Subcutaneous adipose tissue (tissue), 4 donors: ENCODE data around the gene FAM167B. TPM values are rescaled to one million over a fixed set of nuclear protein-coding genes. Genes with fewer than 3 reads are reported as not detected.

Experiments used
- CTCF ChIP-seq: fragments of 450-650 bp; IDR thresholded peaks from one replicate; pipeline ENCODE4 v1.5.1; 2016; ENCODE audit warnings: low read depth, mild to moderate bottlenecking, control low read depth, antibody characterized with exemption, moderate library complexity
- total RNA-seq, 4 donors: library from RNA; depleted of rRNA; stranded (reverse); fragments of >200 nt; gene quantifications; one replicate each; pipeline ENCODE4 v1.1.0, GENCODE V29; 2016

The FAM167B gene
- total RNA-seq, 4 donors from 2014 or later = 0.85 to 5.5 (median 1.1) TPM

- no peak for TF ChIP-seq CTCF
Measured at GRCh38 chr1:32216566-32216965, 30.5 kb upstream of the FAM167B start.

- TF ChIP-seq CTCF = no peak
Measured at GRCh38 chr1:32219022-32219421, 28.0 kb upstream of the FAM167B start.

- no peak for TF ChIP-seq CTCF
Measured at GRCh38 chr1:32220746-32221580, 26.1 kb upstream of the FAM167B start.

- no peak for TF ChIP-seq CTCF
Measured at GRCh38 chr1:32221581-32221979, 25.4 kb upstream of the FAM167B start.

- TF ChIP-seq CTCF = no peak
Measured at GRCh38 chr1:32221980-32222755, 24.9 kb upstream of the FAM167B start, which contains the start of the genes EIF3I and TMEM234. Gene EIF3I, plus strand, starts transcription at chr1:32222407. Its CDS starts 35 bp downstream, at chr1:32222442. Gene TMEM234, minus strand, starts transcription at chr1:32222353. Its CDS starts 31 bp downstream, at chr1:32222322.

- no peak for TF ChIP-seq CTCF
Measured at GRCh38 chr1:32223683-32224082, 23.3 kb upstream of the FAM167B start.

GRCh38 chr1:32224285-32224684 is 22.7 kb upstream of the FAM167B start:
- no peak for TF ChIP-seq CTCF
